PC-9 (cell line): ENCODE data around the gene UPF2. TPM values are rescaled to one million over a fixed set of nuclear protein-coding genes. Genes with fewer than 3 reads are reported as not detected.

Source experiments
- BruUV-seq: library from RNA; stranded (reverse); fragments of 400-500 nt; replicated peaks from 2 replicates; lab custom pipeline; 2021; lab: Mats Ljungman, UMichigan
- CTCF ChIA-PET: fragments of 300-600 bp; sonication (Branson Sonifier 250); formaldehyde crosslinking; loops from one replicate; lab custom pipeline; 2022; ENCODE audit warnings: antibody characterized with exemption; lab: Charles Lee
- POLR2A ChIA-PET: fragments of 300-600 bp; sonication (Branson Sonifier 250); formaldehyde crosslinking; loops from one replicate; lab custom pipeline; 2022; ENCODE audit warnings: antibody characterized with exemption; ENCODE audit not compliant: unreplicated experiment; lab: Charles Lee
- DNase-seq, 2 experiments: peaks; one replicate each; pipeline versions ENCODE4 v3.0.0 to v3.0.0-alpha.2; 2015 to 2022; ENCODE audit warnings: mixed read lengths in 1 of 2
- H2AFZ ChIP-seq: fragments of 200-600 bp; sonication (generic); 2 replicates; pipeline ENCODE4 v1.8.1; 2017; ENCODE audit warnings: antibody characterized with exemption
- H3F3A ChIP-seq: fragments of 200-600 bp; sonication (generic); 2 replicates; pipeline ENCODE4 v1.8.1; 2017; ENCODE audit warnings: antibody characterized with exemption, mild to moderate bottlenecking, low read depth; ENCODE audit not compliant: insufficient read depth
- H3K27ac ChIP-seq: fragments of 200-600 bp; sonication (generic); 2 replicates; pipeline ENCODE4 v1.6.1; 2016; ENCODE audit warnings: mixed run types
- H3K27me3 ChIP-seq: fragments of 200-600 bp; sonication (generic); 2 replicates; pipeline ENCODE4 v1.6.1; 2016; ENCODE audit warnings: low read depth, mixed run types; ENCODE audit not compliant: insufficient read depth
- H3K36me3 ChIP-seq: fragments of 200-600 bp; sonication (generic); 2 replicates; pipeline ENCODE4 v1.6.1; 2016; ENCODE audit warnings: low read depth, mixed run types
- H3K4me1 ChIP-seq: fragments of 200-600 bp; sonication (generic); replicated peaks from 2 replicates; pipeline ENCODE4 v1.6.1; 2016; ENCODE audit warnings: mixed run types; ENCODE audit not compliant: insufficient read depth
- H3K4me2 ChIP-seq: fragments of 200-600 bp; sonication (generic); 2 replicates; pipeline ENCODE4 v1.6.1; 2017; ENCODE audit warnings: mixed run types
- H3K4me3 ChIP-seq: fragments of 200-600 bp; sonication (generic); 2 replicates; pipeline ENCODE4 v1.6.1; 2016; ENCODE audit warnings: mixed run types
- H3K79me2 ChIP-seq: fragments of 200-600 bp; sonication (generic); 2 replicates; pipeline ENCODE4 v1.6.1; 2017; ENCODE audit warnings: low read depth, mixed run types
- H3K9me2 ChIP-seq: fragments of 200-600 bp; sonication (generic); 2 replicates; pipeline ENCODE4 v1.8.1; 2017; ENCODE audit warnings: mild to moderate bottlenecking; ENCODE audit not compliant: insufficient read depth
- H3K9me3 ChIP-seq: fragments of 200-600 bp; sonication (generic); 2 replicates; pipeline ENCODE4 v1.8.1; 2016; ENCODE audit warnings: low read depth; ENCODE audit not compliant: insufficient read depth
- H4K20me1 ChIP-seq: fragments of 200-600 bp; sonication (generic); 2 replicates; pipeline ENCODE4 v1.8.1; 2017; ENCODE audit not compliant: insufficient read depth
- EZH2 ChIP-seq: fragments of 200-600 bp; sonication (generic); IDR thresholded peaks from 2 replicates; pipeline ENCODE4 v1.8.0; 2017; ENCODE audit warnings: antibody characterized with exemption, low read depth
- intact Hi-C: fragments of 100-400 bp; cut with micrococcal nuclease; formaldehyde crosslinking; loops from one replicate; pipeline ENCODE4 v1.10.0; 2022; ENCODE audit not compliant: unreplicated experiment
- total RNA-seq: library from RNA; stranded (reverse); gene quantifications from 2 replicates; pipeline ENCODE4 v1.2.3, GENCODE V29; 2021
- TF ChIP-seq, protein P1 (sequence below): fragments of 200-600 bp; sonication (generic); conservative IDR thresholded peaks from 2 replicates; pipeline ENCODE4 v1.6.1; 2017; ENCODE audit warnings: mixed run types, antibody characterized with exemption, mild to moderate bottlenecking, moderate library complexity

UPF2 gene
- total RNA-seq, 1 experiment from 2014 or later: 25.9 TPM

DNA sequence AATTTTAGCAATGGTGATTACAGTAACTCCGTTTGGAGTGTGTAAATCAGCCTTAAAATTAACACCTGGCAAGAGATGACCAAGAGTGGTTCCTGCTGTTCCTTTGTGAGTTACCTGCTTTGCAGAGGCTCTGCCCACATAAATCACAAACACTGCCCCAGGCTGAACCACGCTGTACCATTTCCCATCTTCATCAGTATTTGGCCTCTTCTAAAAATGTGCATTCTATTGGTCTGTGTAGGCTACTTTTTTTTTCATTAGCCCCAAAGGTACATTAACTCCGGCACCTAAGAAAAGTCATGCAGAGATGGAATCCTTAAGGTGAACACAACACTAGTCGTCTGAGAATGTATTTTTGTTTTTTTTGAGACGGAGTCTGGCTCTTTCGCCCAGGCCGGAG, 123.3 kb downstream of the UPF2 start:
- no peaks in the 10 kb centered on the region for H3K9me3 ChIP-seq
- no peak overlapping the region for H3K4me3 ChIP-seq
- H3K4me1 ChIP-seq: peaks cover 11% of the 10 kb centered on the region; the same call in 1 of the 2 replicates
- no peak overlapping the region for H3K4me2 ChIP-seq
- no peaks in the 10 kb centered on the region for H3K27me3 ChIP-seq
- H3F3A ChIP-seq: peaks cover 8% of the 10 kb centered on the region; the same call in 1 of the 2 replicates
- no peaks in the 10 kb centered on the region for H3K79me2 ChIP-seq
- H2AFZ ChIP-seq: no peak overlapping the region
- ChIA-PET POLR2A (no interaction called here), CTCF (no interaction called here)
- H3K9me2 ChIP-seq: no peaks in the 10 kb centered on the region
- H3K27ac ChIP-seq: no peak overlapping the region
- BruUV-seq: no TSS peak
- H4K20me1 ChIP-seq: no peaks in the 10 kb centered on the region
- intact Hi-C loops: no loop called here
- H3K36me3 ChIP-seq: no peaks in the 10 kb centered on the region
- DNase-seq: no peak
- TF ChIP-seq, protein P1, sequence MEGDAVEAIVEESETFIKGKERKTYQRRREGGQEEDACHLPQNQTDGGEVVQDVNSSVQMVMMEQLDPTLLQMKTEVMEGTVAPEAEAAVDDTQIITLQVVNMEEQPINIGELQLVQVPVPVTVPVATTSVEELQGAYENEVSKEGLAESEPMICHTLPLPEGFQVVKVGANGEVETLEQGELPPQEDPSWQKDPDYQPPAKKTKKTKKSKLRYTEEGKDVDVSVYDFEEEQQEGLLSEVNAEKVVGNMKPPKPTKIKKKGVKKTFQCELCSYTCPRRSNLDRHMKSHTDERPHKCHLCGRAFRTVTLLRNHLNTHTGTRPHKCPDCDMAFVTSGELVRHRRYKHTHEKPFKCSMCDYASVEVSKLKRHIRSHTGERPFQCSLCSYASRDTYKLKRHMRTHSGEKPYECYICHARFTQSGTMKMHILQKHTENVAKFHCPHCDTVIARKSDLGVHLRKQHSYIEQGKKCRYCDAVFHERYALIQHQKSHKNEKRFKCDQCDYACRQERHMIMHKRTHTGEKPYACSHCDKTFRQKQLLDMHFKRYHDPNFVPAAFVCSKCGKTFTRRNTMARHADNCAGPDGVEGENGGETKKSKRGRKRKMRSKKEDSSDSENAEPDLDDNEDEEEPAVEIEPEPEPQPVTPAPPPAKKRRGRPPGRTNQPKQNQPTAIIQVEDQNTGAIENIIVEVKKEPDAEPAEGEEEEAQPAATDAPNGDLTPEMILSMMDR: no peak
- no peak for TF ChIP-seq EZH2

DNA sequence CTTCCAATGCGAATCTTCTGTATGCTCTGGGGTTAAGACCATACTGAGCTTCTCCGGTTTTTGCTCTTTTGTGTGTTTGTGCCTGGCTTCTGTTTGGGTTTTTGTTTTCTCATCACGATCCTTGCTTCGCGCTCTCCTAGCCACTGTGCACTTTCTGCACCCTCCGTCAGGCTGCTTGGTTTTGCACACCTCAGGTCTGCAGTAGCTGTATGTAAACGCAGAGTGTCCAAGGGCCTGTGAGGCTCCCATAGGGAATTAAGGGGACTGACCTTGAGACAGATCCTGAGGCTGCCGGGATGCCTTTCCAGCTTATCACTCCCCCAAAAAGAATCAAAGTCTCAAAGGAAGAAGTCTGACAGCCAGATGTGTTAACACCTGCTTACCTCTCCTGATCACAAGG, 124.2 kb downstream of the UPF2 start:
- peaks cover 8% of the 10 kb centered on the region; the same call in 1 of the 2 replicates for H3F3A ChIP-seq
- no peaks in the 10 kb centered on the region for H3K9me3 ChIP-seq

DNA sequence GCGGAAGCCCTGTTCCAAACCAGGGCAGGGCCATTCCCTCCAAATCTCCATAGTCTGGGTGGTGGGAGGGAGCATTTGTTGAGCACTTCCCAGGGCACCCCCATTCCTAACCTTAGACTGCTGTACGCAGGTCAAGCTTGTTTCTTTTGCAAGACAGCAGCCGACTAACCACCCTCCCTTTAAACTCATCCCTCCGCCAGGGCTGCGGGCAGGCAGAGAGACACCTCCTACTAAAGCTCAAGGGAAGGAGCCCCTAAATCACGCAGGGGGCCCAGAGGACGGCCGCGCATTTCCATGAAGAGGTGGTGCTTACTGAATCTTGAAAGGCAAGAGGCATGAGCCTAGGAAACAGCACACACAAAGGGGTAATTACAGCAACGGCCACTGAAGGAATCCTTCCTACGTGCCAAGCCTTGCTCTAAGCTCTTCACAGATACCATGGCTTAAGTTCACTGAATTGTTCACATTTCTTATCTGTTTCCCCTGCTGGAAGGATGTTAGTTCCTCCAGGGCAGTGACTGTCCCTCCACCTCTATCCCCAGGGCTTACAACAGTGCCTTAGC, 129.4 kb downstream of the UPF2 start:
- intact Hi-C loops: no loop called here
- H3K9me3 ChIP-seq: no peaks in the 10 kb centered on the region
- peaks cover 11% of the 10 kb centered on the region; the same call in 1 of the 2 replicates for H3K4me1 ChIP-seq
- H3K4me2 ChIP-seq: no peak overlapping the region
- H3F3A ChIP-seq: peaks cover 8% of the 10 kb centered on the region; the same call in 1 of the 2 replicates
- POLR2A ChIA-PET: interaction anchor here (0.5 to 0.7 kb wide), 4 partner anchors 17 to 202 kb away, joined by 3 to 5 read pairs (median 4); no protein-coding TSS in a partner anchor
- no peak for TF ChIP-seq EZH2
- TF ChIP-seq, protein P1: no peak
- no peak for DNase-seq
- no peak overlapping the region for H3K4me3 ChIP-seq
- CTCF ChIA-PET: interaction anchor here (0.6 kb wide), 1 partner anchor 78 kb away, joined by 4 read pairs; no protein-coding TSS in a partner anchor
- H4K20me1 ChIP-seq: no peaks in the 10 kb centered on the region
- H3K27ac ChIP-seq: no peak overlapping the region
- H3K36me3 ChIP-seq: no peaks in the 10 kb centered on the region
- no peaks in the 10 kb centered on the region for H3K27me3 ChIP-seq
- no TSS peak for BruUV-seq
- no peaks in the 10 kb centered on the region for H3K9me2 ChIP-seq
- H3K79me2 ChIP-seq: no peaks in the 10 kb centered on the region
- no peak overlapping the region for H2AFZ ChIP-seq

More for the DNA sequence above, 124.2 kb downstream of the UPF2 start:
- H3K36me3 ChIP-seq: no peaks in the 10 kb centered on the region
- H4K20me1 ChIP-seq: no peaks in the 10 kb centered on the region
- intact Hi-C loops: no loop called here
- DNase-seq: no peak
- no peak overlapping the region for H3K27ac ChIP-seq
- TF ChIP-seq, protein P1: no peak
- TF ChIP-seq EZH2: no peak
- no peak overlapping the region for H3K4me2 ChIP-seq
- H2AFZ ChIP-seq: no peak overlapping the region
- H3K9me2 ChIP-seq: no peaks in the 10 kb centered on the region
- H3K4me3 ChIP-seq: no peak overlapping the region
- H3K79me2 ChIP-seq: no peaks in the 10 kb centered on the region
- POLR2A ChIA-PET: interaction anchor here (0.6 kb wide), 1 partner anchor 50 kb away, joined by 3 read pairs; no protein-coding TSS in a partner anchor
- BruUV-seq: no TSS peak
- CTCF ChIA-PET: no interaction called here
- H3K27me3 ChIP-seq: no peaks in the 10 kb centered on the region
- H3K4me1 ChIP-seq: peaks cover 11% of the 10 kb centered on the region; the same call in 1 of the 2 replicates
